Upper lobe of right lung (tissue), 1 donor: Measurements from ENCODE around the gene ENTPD6. TPM values are rescaled to one million over a fixed set of nuclear protein-coding genes. Genes with fewer than 3 reads are reported as not detected.

Source experiments
- ATAC-seq: fragments of 200-7000 bp; cut with Tn5 transposase; one replicate; pipeline ENCODE4 v1.9.1; 2020; ENCODE audit warnings: mild to moderate bottlenecking, moderate library complexity
- DNase-seq: peaks from one replicate; pipeline ENCODE4 v3.0.0-alpha.2; 2020
- H3K27ac ChIP-seq: fragments of 200-600 bp; one replicate; pipeline ENCODE4 v1.8.0; 2022
- H3K27me3 ChIP-seq: fragments of 200-600 bp; one replicate; pipeline ENCODE4 v1.8.0; 2022; ENCODE audit warnings: mild to moderate bottlenecking
- H3K36me3 ChIP-seq: fragments of 200-600 bp; one replicate; pipeline ENCODE4 v1.8.0; 2022
- H3K4me1 ChIP-seq: fragments of 200-600 bp; one replicate; pipeline ENCODE4 v1.8.0; 2022
- H3K4me3 ChIP-seq: fragments of 200-600 bp; one replicate; pipeline ENCODE4 v1.8.0; 2022; ENCODE audit warnings: mild to moderate bottlenecking
- H3K9me3 ChIP-seq: fragments of 200-600 bp; one replicate; pipeline ENCODE4 v1.8.0; 2022
- intact Hi-C: fragments of 100-400 bp; cut with DNase I; formaldehyde crosslinking; loops from one replicate; pipeline ENCODE4 v1.11.0; 2022
- total RNA-seq: library from RNA; stranded (reverse); fragmentation: NEBNext Ultra II Directional; extraction: Animal tissue kit (Norgen Biotek cat#: 25700); gene quantifications from one replicate; pipeline ENCODE4 v1.2.1, GENCODE V29; 2021
- TF ChIP-seq, protein P1 (sequence below): fragments of 200-600 bp; IDR thresholded peaks from one replicate; pipeline ENCODE4 v1.8.0; 2022; ENCODE audit warnings: antibody characterized with exemption
- donor health status: DM: no; HTN: yes; CAD: no; lungs with severe emphysema.

ENTPD6 gene
- total RNA-seq, 1 donor from 2014 or later: 75.6 TPM

DNA sequence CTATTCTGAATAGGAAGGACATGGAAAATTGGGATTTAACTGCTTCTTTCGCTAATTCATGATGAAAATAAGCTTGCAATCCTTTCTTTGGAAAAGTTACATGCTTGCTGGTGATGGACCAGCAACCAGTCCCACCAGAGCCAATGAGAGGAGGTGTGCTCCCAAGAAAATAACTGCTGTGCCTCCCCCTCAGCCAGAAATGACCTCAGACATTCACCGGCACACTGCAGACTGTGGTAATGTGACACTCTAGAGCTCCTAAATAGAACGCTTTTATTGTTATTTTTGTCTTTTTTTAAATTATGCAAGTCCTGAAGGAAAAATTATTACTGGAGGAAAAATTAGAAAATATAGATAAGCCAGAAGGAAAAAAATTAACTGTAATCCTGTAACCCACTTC is 55.0 kb downstream of the ENTPD6 start:
- H3K4me3 ChIP-seq: no peak overlapping the region
- TF ChIP-seq, protein P1, sequence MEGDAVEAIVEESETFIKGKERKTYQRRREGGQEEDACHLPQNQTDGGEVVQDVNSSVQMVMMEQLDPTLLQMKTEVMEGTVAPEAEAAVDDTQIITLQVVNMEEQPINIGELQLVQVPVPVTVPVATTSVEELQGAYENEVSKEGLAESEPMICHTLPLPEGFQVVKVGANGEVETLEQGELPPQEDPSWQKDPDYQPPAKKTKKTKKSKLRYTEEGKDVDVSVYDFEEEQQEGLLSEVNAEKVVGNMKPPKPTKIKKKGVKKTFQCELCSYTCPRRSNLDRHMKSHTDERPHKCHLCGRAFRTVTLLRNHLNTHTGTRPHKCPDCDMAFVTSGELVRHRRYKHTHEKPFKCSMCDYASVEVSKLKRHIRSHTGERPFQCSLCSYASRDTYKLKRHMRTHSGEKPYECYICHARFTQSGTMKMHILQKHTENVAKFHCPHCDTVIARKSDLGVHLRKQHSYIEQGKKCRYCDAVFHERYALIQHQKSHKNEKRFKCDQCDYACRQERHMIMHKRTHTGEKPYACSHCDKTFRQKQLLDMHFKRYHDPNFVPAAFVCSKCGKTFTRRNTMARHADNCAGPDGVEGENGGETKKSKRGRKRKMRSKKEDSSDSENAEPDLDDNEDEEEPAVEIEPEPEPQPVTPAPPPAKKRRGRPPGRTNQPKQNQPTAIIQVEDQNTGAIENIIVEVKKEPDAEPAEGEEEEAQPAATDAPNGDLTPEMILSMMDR: no peak
- no peak for ATAC-seq
- no peaks in the 10 kb centered on the region for H3K36me3 ChIP-seq
- no peaks in the 10 kb centered on the region for H3K9me3 ChIP-seq
- no peaks in the 10 kb centered on the region for H3K27me3 ChIP-seq
- intact Hi-C loops: no loop called here
- H3K4me1 ChIP-seq: peaks cover 34% of the 10 kb centered on the region
- DNase-seq: no peak
- no peak overlapping the region for H3K27ac ChIP-seq

DNA sequence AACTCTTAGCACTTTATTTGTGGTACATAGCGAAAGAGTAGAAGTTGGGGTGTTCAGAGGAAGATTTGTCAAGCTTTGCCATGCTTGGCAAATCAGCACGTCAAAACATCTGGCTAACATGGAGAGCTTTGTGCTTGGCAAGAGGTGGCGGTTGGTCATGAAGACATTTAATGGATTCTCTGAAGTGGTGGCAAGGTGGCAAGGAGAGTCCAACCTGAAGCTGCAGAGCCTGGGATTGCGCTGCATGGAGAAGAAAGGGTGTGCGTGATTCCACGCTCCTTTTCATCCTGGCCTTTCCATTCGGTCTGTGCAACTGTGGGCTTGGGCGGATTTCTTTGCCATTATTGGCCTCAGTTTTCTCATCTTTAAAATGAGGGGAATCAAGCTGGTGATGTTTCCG is 55.5 kb downstream of the ENTPD6 start:
- no peaks in the 10 kb centered on the region for H3K9me3 ChIP-seq
- no peaks in the 10 kb centered on the region for H3K36me3 ChIP-seq
- no peak for DNase-seq
- TF ChIP-seq, protein P1: no peak
- intact Hi-C loops: no loop called here
- peaks cover 39% of the 10 kb centered on the region for H3K4me1 ChIP-seq
- H3K27ac ChIP-seq: no peak overlapping the region
- ATAC-seq: no peak
- H3K4me3 ChIP-seq: no peak overlapping the region
- H3K27me3 ChIP-seq: no peaks in the 10 kb centered on the region

DNA sequence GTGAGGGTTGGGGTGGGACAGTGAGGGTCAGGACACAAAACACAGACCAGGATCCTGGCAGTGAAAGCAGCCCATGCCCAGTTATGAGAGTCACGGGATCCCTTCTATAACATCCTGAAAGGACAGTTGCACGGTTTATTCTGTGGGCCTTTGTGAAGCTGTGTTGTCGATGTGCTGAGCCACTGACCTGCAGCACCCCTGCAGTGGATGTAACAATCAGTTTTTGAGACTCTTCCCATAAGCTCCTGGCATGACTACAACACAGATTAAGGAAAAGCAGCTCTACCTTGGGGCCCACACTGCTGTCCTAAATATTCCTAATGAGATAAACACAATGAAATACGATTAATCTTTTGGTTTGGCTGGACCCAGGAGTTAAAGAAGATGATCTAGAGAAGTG is 56.0 kb downstream of the ENTPD6 start:
- H3K27me3 ChIP-seq: no peaks in the 10 kb centered on the region
- no peak for DNase-seq
- TF ChIP-seq, protein P1: no peak
- no peaks in the 10 kb centered on the region for H3K36me3 ChIP-seq
- peaks cover 44% of the 10 kb centered on the region for H3K4me1 ChIP-seq
- H3K27ac ChIP-seq: no peak overlapping the region
- H3K9me3 ChIP-seq: no peaks in the 10 kb centered on the region
- ATAC-seq: no peak
- no peak overlapping the region for H3K4me3 ChIP-seq
- intact Hi-C loops: no loop called here

GRCh38 chr20:25252230-25252651 is 56.7 kb downstream of the ENTPD6 start:
- TF ChIP-seq, protein P1: no peak
- Histone ChIP-seq H3K4me1 (peaks cover 44% of the 10 kb centered on the region), H3K27me3 (no peaks in the 10 kb centered on the region), H3K9me3 (no peaks in the 10 kb centered on the region), H3K36me3 (no peaks in the 10 kb centered on the region), H3K4me3 (no peak overlapping the region), H3K27ac (no peak overlapping the region)
- DNase-seq (no peak), ATAC-seq (no peak)
- intact Hi-C loops: no loop called here

GRCh38 chr20:25252686-25253421 is 57.3 kb downstream of the ENTPD6 start:
- H3K9me3 ChIP-seq: no peaks in the 10 kb centered on the region
- H3K27ac ChIP-seq: no peak overlapping the region
- H3K36me3 ChIP-seq: no peaks in the 10 kb centered on the region
- ATAC-seq (no peak), DNase-seq (no peak)
- no peaks in the 10 kb centered on the region for H3K27me3 ChIP-seq
- H3K4me3 ChIP-seq: no peak overlapping the region
- TF ChIP-seq, protein P1: no peak
- intact Hi-C loops: no loop called here
- peaks cover 46% of the 10 kb centered on the region for H3K4me1 ChIP-seq
